ENCODE measurements around the gene TENT4B. TPM values are rescaled to one million over a fixed set of nuclear protein-coding genes. Genes with fewer than 3 reads are reported as not detected.
A peak's percentile ranks its signal among the peaks of the same experiment; 100 is the strongest.

TENT4B gene
- total and polyA plus RNA-seq, 2 donors (not counting 1 experiment from before 2014, with no cell fraction given) = 11.1 to 12.2 TPM

DNA sequence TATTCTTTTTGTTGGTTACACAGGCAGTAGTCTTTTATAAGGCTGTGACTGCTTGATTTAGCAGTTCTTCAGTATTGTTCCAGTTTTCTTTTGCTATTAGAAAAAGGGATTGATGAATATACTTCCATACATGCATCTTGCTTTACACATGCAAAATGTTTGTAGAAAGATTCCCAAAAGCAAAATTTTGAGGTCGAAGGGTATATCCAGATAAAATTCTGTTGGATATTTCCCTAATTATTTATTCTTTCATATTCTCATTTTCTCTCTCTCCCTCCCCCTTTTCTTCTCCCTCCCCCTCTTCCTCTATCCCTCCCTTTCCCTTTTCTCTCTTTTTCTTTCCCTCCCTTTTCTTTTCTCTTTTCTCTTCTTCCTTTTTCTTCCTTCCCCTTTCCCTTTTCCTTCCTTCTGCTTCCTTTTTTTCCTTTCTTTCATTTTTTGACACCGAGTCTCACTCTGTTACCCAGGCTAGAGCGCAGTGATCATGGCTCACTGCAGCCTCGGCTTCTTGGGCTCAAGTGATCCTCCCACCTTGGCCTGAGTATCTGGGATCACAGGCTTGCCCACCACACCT, 66.4 kb downstream of the TENT4B start:
- Histone ChIP-seq H3K4me3 (replicated peaks in 1 of 4; ENCODE audit: control extremely low read depth in 1 of 4, insufficient read depth in 1 of 4, low read depth in 3 of 4, low read length in 4 of 4) (no peak overlapping the region), H3K4me1 (ENCODE audit: control insufficient read depth, extremely low read depth, insufficient read depth, low read length) (no peaks in the 10 kb centered on the region), H3K27me3 (ENCODE audit: control insufficient read depth, insufficient read depth, low read length) (no peaks in the 10 kb centered on the region), H2AFZ (ENCODE audit: low read length) (no peak overlapping the region), H4K20me1 (ENCODE audit: control insufficient read depth, extremely low read depth, insufficient read depth, low read length) (no peaks in the 10 kb centered on the region), H3K9me3 (ENCODE audit: control insufficient read depth, insufficient read depth, low read depth, low read length) (no peaks in the 10 kb centered on the region), H3K27ac (ENCODE audit: insufficient read depth, low read length) (no peak overlapping the region), H3K4me2 (ENCODE audit: extremely low read depth, insufficient read depth, low read length) (no peak overlapping the region), H3K79me2 (ENCODE audit: control insufficient read depth, insufficient read depth, low read length) (no peaks in the 10 kb centered on the region), H3K9ac (ENCODE audit: insufficient read depth, low read length) (no peak overlapping the region), H3K36me3 (ENCODE audit: control insufficient read depth, insufficient read depth, low read length) (peaks cover 2% of the 10 kb centered on the region)
- no peak for DNase-seq (ENCODE audit: low read depth in 2 of 2)
- TF ChIP-seq EZH2 (IDR thresholded peaks at IDR 0.05; ENCODE audit: low read length, missing control alignments) (no peak), CTCF (conservative IDR thresholded peaks at IDR 0.05 in 1 of 2, IDR thresholded peaks at IDR 0.05 in 1 of 2; ENCODE audit: low read depth in 1 of 2, low read length in 2 of 2) (no peak)

DNA sequence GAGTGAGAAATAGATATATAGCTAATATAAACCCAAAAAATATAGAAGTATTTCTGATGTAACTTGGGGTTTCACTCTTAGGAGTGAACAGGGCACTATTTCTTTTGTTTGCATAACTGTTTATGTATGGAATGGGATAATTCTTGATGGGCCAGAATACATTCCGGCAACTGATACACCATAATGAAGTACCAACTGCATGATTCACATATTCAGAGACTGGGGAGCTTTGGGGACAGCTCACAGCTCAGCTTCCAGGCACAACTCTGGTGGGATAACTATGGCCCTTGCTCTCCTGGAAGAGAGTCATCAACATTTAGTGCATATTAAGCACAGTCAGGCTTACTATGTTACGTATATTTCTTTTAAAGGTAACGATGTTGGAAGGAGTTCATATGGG, 71.2 kb downstream of the TENT4B start:
- H3K4me2 ChIP-seq (ENCODE audit: extremely low read depth, insufficient read depth, low read length) = no peak overlapping the region
- H3K4me3 ChIP-seq (replicated peaks in 1 of 4; ENCODE audit: control extremely low read depth in 1 of 4, insufficient read depth in 1 of 4, low read depth in 3 of 4, low read length in 4 of 4) = no peak overlapping the region
- no peaks in the 10 kb centered on the region for H4K20me1 ChIP-seq (ENCODE audit: control insufficient read depth, extremely low read depth, insufficient read depth, low read length)
- no peaks in the 10 kb centered on the region for H3K36me3 ChIP-seq (ENCODE audit: control insufficient read depth, insufficient read depth, low read length)
- H3K9me3 ChIP-seq (ENCODE audit: control insufficient read depth, insufficient read depth, low read depth, low read length) = no peaks in the 10 kb centered on the region
- TF ChIP-seq EZH2 (IDR thresholded peaks at IDR 0.05; ENCODE audit: low read length, missing control alignments) (no peak), CTCF (conservative IDR thresholded peaks at IDR 0.05 in 1 of 2, IDR thresholded peaks at IDR 0.05 in 1 of 2; ENCODE audit: low read depth in 1 of 2, low read length in 2 of 2) (no peak)
- H2AFZ ChIP-seq (ENCODE audit: low read length) = no peak overlapping the region
- H3K79me2 ChIP-seq (ENCODE audit: control insufficient read depth, insufficient read depth, low read length) = no peaks in the 10 kb centered on the region
- H3K4me1 ChIP-seq (ENCODE audit: control insufficient read depth, extremely low read depth, insufficient read depth, low read length) = peaks cover 2% of the 10 kb centered on the region
- no peak overlapping the region for H3K27ac ChIP-seq (ENCODE audit: insufficient read depth, low read length)
- no peak overlapping the region for H3K9ac ChIP-seq (ENCODE audit: insufficient read depth, low read length)
- H3K27me3 ChIP-seq (ENCODE audit: control insufficient read depth, insufficient read depth, low read length) = no peaks in the 10 kb centered on the region
- DNase-seq (ENCODE audit: low read depth in 2 of 2) = peak in 1 of 2 donors; percentile 36

GRCh38 chr16:50227120-50227519, 74.0 kb downstream of the TENT4B start:
- no peaks in the 10 kb centered on the region for H3K36me3 ChIP-seq (ENCODE audit: control insufficient read depth, insufficient read depth, low read length)
- H3K27me3 ChIP-seq (ENCODE audit: control insufficient read depth, insufficient read depth, low read length) = no peaks in the 10 kb centered on the region
- H3K9ac ChIP-seq (ENCODE audit: insufficient read depth, low read length) = no peak overlapping the region
- no peak overlapping the region for H3K4me3 ChIP-seq (replicated peaks in 1 of 4; ENCODE audit: control extremely low read depth in 1 of 4, insufficient read depth in 1 of 4, low read depth in 3 of 4, low read length in 4 of 4)
- H3K79me2 ChIP-seq (ENCODE audit: control insufficient read depth, insufficient read depth, low read length) = no peaks in the 10 kb centered on the region
- H3K27ac ChIP-seq (ENCODE audit: insufficient read depth, low read length) = no peak overlapping the region
- DNase-seq (ENCODE audit: low read depth in 2 of 2) = no peak
- no peak for TF ChIP-seq EZH2 (IDR thresholded peaks at IDR 0.05; ENCODE audit: low read length, missing control alignments)
- no peak for TF ChIP-seq CTCF (conservative IDR thresholded peaks at IDR 0.05 in 1 of 2, IDR thresholded peaks at IDR 0.05 in 1 of 2; ENCODE audit: low read depth in 1 of 2, low read length in 2 of 2)
- no peaks in the 10 kb centered on the region for H3K9me3 ChIP-seq (ENCODE audit: control insufficient read depth, insufficient read depth, low read depth, low read length)
- H3K4me1 ChIP-seq (ENCODE audit: control insufficient read depth, extremely low read depth, insufficient read depth, low read length) = peaks cover 2% of the 10 kb centered on the region
- H3K4me2 ChIP-seq (ENCODE audit: extremely low read depth, insufficient read depth, low read length) = no peak overlapping the region
- H4K20me1 ChIP-seq (ENCODE audit: control insufficient read depth, extremely low read depth, insufficient read depth, low read length) = no peaks in the 10 kb centered on the region
- no peak overlapping the region for H2AFZ ChIP-seq (ENCODE audit: low read length)
